T-helper 1 cell treated with Interleukin-12 subunit alpha and Interleukin-12 subunit beta and Interleukin-4 antibody, amounts not matched to agents 30 ng/mL and 1 ng/mL, for 36 hours (primary cell): ENCODE measurements around the gene RAB11FIP2. TPM values are rescaled to one million over a fixed set of nuclear protein-coding genes. Genes with fewer than 3 reads are reported as not detected.
"Not testable (repeated sequence)": the region's sequence is repeated elsewhere in the genome, so short reads cannot be mapped to it uniquely, and the experiment has no call there.

Source experiments
- intact Hi-C: fragments of 100-400 bp; cut with micrococcal nuclease; formaldehyde crosslinking; loops from one replicate; pipeline ENCODE4 v1.15.1; 2024
- total RNA-seq: library from RNA; stranded (reverse); gene quantifications from 2 replicates; pipeline ENCODE4 v1.2.3, GENCODE V29; 2022

RAB11FIP2 gene
- total RNA-seq = 16.6 and 17.6 TPM in 2 replicates

- intact Hi-C loops = loop anchor here (1.0 to 10.0 kb wide), 10 partner anchors 10 to 1846 kb away; partner anchors contain the start of genes FAM204A, INPP5F, PDZD8 and SEC23IP
These were observed at the start of gene RAB11FIP2 for GRCh38 chr10:118046395-118047156. RAB11FIP2 (minus strand) TSS chr10:118046941; CDS start chr10:118046163, 778 bp downstream.

DNA sequence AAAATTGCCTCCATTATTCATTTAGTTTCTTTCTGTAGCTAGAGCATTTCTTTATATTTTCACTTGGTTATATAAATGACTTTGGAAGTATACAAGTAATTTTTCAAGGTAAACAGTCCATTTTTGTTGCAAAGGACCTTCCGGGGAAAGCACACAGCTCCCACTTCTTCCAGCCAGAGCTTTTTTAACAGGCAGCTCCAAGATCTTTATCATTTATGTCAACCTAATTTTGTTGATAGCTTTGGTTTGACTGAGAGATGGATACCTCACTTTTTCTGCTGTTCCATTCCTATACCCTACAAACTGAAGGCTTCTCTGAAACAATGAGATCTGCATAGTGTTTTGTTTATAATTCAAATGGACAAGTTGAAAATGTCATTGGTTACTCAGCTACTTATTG lies 49.3 kb upstream of the RAB11FIP2 start:
- intact Hi-C loops = no loop called here

GRCh38 chr10:118092209-118092608 lies 45.5 kb upstream of the RAB11FIP2 start:
- intact Hi-C loops = no loop called here

DNA sequence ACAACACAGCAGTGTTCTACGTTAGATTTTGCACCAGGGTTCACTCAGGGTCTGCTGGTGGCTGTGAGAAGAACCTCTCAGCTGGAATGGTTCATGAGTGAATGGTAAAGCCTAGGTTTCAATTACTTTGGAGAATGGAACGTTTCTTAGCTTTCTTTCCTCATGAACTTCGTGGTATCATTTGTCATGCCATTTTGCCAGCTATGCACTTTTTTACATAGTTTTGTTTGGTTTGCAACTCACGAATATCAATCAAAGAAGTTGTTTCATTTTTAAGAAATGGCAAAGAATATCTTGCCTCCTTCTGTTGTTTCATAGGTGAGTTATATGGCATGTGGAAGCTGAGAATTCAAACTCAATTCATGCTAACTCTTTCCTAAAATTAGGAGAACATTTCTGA lies 34.1 kb upstream of the RAB11FIP2 start:
- intact Hi-C loops = no loop called here

GRCh38 chr10:118076705-118077104 lies 30.0 kb upstream of the RAB11FIP2 start:
- intact Hi-C loops = no loop called here

- intact Hi-C loops = no loop called here
These were observed 26.1 kb upstream of the RAB11FIP2 start for GRCh38 chr10:118072840-118073239.

GRCh38 chr10:118067389-118067788 lies 20.6 kb upstream of the RAB11FIP2 start:
- intact Hi-C loops = not testable (repeated sequence)

- intact Hi-C loops = no loop called here
These were observed 16.1 kb upstream of the RAB11FIP2 start for GRCh38 chr10:118062798-118063238.

- intact Hi-C loops = no loop called here
These were observed 11.6 kb upstream of the RAB11FIP2 start for GRCh38 chr10:118058371-118058770.

GRCh38 chr10:118057361-118057760 lies 10.6 kb upstream of the RAB11FIP2 start:
- intact Hi-C loops = no loop called here

- intact Hi-C loops = no loop called here
These were observed 7.6 kb upstream of the RAB11FIP2 start for GRCh38 chr10:118054383-118054782.

GRCh38 chr10:118052816-118053215 lies 6.1 kb upstream of the RAB11FIP2 start:
- intact Hi-C loops = no loop called here

- intact Hi-C loops = loop anchor here (2.0 to 10.0 kb wide), 6 partner anchors 64 to 1844 kb away; partner anchors contain the start of genes INPP5F, PDZD8 and SEC23IP
These were observed 1.1 kb upstream of the RAB11FIP2 start for GRCh38 chr10:118047880-118048279.

- intact Hi-C loops = loop anchor here (2.0 to 10.0 kb wide), 6 partner anchors 65 to 1845 kb away; partner anchors contain the start of genes INPP5F, PDZD8 and SEC23IP
These were observed 497 bp upstream of the RAB11FIP2 start for GRCh38 chr10:118047157-118047719.

DNA sequence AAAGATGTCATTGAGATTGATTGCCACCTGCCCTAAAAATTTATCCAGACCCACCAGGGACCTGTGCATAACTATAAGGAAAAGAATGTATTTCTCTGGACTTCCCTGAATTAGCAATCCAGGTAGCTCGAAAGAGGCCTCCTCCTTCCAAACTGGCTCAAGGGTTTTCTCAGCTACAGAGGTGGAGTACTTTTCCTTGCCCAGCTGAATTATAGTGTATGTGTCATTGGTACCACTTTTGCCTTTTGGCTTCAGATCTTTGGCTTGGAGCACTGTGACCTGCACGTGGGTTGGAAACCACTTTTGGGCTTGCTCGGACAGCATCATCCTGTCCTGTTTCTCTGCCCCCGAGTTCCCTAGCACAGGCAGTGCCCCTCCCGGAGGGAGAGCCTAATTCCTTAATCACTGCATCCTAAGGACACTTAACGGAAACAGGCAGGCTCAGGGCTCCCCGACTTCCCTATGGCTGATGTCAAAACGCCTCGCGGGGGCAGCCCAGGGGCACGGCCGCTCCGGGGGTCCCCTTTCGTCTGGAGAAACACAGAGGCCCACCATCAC lies 825 bp downstream of the RAB11FIP2 start:
- intact Hi-C loops = loop anchor here (1.0 to 10.0 kb wide), 11 partner anchors 10 to 1846 kb away; partner anchors contain the start of genes FAM204A, INPP5F, PDZD8 and SEC23IP

DNA sequence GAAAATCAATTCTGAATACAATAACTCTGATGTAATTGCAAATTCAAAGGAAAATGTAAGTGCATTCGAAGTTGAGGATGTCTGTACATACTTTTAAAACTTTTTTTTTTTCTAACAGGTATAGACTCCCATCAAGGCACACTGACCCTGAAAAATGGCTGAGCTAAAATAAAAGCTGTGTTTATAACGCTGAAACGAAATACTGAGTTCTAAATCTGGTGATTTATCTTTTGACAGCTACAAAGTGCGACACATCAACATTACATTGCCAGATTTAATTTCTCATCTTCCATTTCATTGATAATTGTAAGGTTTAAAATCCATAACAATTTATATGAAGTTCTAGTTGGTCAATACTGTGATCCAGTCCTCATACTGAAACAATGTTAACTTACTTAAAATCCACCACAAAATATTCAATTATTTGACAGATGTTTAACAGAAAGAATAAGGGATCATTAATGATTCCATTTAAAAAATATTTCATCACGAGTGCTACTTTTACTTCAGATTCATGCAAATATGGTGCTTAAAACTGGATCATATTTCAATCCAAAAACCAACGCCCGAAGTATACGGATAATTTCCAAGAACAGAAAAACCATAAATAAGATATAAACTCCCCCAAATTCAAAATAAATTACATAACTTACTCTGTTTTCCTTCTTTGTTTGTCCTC lies 1.4 kb downstream of the RAB11FIP2 start:
- intact Hi-C loops = loop anchor here (1.0 to 10.0 kb wide), 5 partner anchors 42 to 1847 kb away; partner anchors contain the start of genes INPP5F and SEC23IP

GRCh38 chr10:118042827-118043242 lies 3.9 kb downstream of the RAB11FIP2 start:
- intact Hi-C loops = loop anchor here (5.0 to 10.0 kb wide), 2 partner anchors 211 to 1682 kb away; partner anchors contain the start of gene INPP5F

- intact Hi-C loops = loop anchor here (5.0 to 10.0 kb wide), 2 partner anchors 210 to 1682 kb away; partner anchors contain the start of gene INPP5F
These were observed 4.4 kb downstream of the RAB11FIP2 start for GRCh38 chr10:118042336-118042735.

DNA sequence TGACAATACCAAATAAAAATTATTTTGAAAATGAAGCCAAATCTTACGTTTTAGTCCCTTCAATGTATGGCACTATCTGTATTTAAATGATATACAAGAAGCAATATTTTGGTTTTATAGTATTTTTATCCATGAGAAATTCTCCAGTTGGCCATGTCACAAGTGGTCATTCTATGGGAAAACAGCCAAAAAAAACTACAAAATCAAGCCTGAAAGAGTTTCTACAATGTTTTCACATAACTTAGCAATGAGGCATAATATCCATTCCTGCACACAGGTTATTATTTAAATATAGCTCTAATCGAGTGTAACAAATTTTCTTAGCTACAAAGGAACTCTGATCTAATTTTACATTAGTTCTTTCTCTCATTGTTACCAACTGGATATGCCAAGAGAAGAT lies 5.4 kb downstream of the RAB11FIP2 start:
- intact Hi-C loops = loop anchor here (5.0 to 10.0 kb wide), 2 partner anchors 209 to 1683 kb away; partner anchors contain the start of gene INPP5F

- intact Hi-C loops = loop anchor here (1.0 kb wide), 1 partner anchor 10 kb away; the partner anchor contains the start of gene RAB11FIP2
These were observed 10.4 kb downstream of the RAB11FIP2 start for GRCh38 chr10:118036281-118036875.
